GM21576 (cell line): ENCODE results near the gene CCSER1.
"Not testable (repeated sequence)": the region's sequence is repeated elsewhere in the genome, so short reads cannot be mapped to it uniquely, and the experiment has no call there.

Experiments used
- ATAC-seq: cut with Tn5 transposase; IDR thresholded peaks from one replicate; pipeline ENCODE4 v1.9.1; 2021; ENCODE audit warnings: mild to moderate bottlenecking, moderate library complexity; ENCODE audit not compliant: unreplicated experiment

CCSER1 gene

DNA sequence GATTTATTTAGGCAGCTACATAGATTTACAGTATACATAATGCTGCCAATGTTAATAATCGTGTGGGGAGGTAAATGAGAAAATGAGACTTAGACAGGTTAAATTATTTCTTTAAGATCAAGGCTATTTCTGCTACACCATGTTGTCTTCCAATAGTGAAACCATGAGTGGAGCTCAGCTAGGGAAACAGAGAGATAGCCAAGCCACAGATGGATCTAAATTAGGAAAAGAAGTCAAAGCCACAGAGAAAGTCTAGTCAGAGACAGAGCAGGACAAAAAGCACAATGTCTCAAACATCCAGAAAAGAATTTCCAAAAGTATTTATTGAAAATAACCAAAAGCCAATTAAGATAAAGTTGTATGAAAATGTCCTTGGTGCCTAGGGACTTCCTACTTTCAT is 1309.4 kb downstream of the CCSER1 start:
- no peak for ATAC-seq

DNA sequence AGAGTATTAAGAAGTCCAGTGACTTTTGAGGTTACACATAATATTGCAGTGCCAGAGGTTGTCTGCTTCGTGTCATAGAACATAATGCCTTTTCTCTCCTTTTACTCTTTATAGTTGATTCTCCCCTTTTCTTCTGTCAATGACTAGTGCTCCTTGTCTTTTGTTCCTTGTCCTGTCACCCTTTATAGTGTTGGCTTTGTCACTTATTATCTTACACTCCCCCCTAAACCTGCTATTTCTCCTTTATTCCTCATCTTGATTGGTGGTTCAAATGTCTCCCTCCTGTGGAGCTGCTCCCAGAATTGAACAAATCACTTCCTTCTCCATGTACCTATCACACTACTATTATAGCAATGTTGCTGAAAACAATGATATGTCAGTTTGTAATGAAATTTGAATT is 1320.0 kb downstream of the CCSER1 start:
- no peak for ATAC-seq

DNA sequence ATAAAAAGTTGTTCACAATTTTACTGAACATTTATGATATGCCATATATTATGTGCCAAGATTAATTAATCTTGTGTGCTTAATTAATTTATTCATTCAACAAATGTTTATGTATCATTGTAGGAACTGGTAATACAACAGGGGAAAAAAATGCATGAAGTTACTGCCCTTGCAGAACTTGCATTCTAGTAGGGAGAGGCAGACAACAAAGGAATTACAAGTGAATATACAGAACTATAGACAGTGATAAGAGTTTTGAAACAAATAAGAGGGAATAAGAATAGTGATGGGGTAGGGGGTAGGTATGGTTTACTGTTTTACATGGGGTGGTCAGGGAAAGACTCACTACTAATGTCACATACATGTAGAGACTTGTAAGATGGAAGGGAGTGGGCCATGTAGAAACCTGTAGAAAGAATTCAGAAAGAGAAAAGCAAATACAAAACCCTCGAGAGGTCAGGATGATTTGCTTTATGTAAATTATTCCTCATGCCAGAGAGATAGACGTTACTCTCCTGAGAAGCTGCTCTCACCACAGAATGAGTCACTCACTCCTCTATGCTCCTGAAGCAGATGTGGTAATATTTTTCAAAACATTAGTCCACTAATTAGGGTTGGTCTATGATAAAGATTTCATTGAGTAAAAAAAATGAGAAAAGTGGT is 1321.6 kb downstream of the CCSER1 start:
- no peak for ATAC-seq

DNA sequence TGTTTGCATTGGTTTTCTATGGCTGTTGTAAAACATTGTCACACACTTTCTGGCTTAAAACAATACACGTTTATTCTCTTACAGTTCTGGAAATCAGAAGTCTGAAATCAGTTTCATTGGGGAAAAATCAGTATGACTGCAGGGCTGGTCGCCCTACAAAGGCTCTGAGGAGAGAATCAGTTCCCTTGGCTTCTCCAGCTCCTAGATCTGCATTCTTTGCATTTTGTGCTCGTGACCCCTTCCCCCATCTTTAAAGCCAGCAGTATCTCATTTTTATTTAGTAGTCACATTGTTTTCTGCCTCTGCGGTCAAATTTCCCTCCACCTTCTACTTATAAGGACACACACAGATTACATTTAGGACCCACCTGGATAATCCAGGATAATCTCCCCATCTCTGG is 1326.9 kb downstream of the CCSER1 start:
- no peak for ATAC-seq

DNA sequence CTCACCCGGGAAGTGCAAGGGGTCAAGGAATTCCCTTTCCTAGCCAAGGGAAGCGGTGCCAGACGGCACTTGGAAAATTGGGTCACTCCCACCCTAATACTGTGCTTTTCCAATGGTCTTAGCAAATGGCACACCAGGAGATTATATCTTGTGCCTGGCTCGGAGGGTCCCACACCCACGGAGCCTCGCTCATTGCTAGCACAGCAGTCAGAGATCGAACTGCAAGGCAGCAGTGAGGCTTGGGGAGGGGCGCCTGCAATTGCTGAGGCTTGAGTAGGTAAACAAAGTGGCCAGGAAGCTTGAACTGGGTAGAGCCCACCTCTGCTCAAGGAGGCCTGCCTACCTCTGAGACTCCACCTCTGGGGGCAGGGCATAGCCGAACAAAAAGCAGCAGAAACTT is 1335.4 kb downstream of the CCSER1 start:
- not testable (repeated sequence) for ATAC-seq

DNA sequence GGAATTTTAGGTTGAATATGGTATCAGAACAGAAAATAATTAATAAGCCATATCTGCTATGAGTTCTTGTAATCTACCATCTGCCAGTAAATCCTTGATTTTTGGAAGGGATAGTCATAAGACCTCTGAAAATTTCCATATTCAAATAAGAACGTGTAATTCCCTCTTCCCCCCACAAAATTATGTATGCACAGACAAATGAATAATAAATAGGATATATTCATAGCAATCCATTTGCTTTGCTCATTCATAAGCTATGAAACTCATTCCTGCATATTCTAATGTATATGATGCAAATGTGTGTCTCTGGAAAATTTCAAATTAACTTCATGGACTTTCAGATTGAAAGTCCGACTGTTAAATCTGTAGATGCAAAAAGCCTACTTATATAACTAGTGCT is 1343.5 kb downstream of the CCSER1 start:
- no peak for ATAC-seq

DNA sequence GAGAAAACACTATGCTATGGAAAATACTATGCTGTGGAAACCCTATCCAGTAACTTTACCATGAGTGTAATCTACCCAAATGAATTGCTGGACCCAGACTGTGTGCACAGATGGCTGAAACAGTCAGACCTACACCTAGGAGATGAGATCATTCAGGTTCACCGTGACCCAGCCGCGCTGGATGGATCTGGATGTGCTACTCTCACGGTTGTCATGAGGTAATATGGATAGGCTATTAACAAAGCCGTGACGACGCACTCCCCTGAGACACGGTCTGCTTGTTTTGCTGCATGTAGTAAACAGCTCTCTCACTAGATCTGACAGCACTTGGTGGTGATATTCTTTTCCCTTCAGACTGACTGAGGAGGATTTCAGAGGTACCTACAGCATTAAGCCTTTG is 1344.1 kb downstream of the CCSER1 start:
- ATAC-seq = no peak

DNA sequence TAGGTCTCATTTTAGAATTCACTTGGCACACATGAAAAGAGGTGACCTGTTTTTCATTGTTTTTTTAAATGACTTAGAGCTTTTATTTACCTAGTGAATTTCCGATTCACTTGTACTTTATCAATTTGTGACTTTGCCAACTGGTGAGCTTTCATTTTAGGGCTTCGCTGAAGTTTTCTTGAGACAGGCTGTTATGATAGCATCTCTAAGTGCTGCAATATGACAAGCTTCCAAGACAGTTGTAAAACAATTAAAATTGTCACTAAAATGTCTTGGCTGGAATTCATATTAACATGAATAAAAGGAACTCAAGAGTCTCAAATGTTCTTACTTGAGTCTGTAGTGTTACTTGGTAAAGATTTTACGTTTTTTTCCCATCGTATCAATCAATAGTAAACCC is 1344.9 kb downstream of the CCSER1 start:
- no peak for ATAC-seq

DNA sequence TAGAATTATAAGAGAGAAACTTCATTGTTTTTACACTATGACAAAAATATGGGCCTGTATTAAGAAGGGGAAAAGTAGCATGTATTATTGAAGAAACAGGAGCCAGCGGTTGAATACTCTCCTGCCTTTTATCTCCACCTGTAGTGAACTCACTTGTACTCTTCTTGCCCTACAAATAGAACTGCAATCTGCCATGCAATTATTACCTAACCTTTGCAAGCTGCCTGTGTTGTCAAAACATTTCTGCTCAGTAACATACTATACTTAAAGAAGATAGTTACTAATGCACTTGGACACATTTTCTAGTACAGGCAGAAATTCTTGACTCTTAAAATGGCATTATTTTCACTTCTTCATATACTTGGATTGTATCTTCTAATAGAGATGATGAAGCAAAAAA is 1358.2 kb downstream of the CCSER1 start:
- ATAC-seq = no peak

DNA sequence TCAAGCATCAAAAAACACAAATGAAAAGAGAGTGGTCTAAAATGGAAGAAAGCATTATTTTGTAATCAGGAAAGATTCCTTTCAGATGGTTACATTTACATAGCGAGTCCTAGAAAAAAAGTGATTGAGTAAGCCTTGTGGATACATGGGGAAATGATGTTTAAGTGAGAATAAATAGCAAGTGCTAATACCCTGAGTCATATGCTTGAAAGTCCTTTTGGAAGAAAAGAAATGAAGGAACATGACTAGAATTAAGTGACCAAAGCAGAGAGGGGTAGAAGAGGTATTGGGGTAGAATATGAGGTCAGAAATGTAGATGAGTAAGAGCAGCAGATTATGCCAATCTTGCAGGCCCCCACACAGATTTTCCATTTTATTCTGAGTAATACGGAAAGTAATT is 1361.8 kb downstream of the CCSER1 start:
- ATAC-seq = no peak

DNA sequence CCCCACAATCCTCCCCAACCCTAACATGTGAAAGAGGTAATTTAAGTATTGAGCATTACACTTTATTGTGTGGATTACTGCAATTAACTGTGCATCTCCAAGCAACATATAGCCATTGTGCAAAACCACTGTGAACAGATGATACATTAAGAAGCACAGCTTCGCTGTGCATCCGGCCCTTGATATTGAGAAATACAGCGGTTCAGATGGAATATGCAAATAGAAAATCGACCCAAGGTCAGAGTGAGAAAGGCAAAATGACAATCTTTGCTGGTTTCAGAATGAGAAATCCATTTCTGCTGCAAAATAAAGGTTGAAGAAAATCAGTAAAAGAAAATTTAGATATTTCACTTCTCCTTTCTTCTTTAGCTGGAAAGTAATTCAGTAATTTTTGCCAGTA is 1370.7 kb downstream of the CCSER1 start:
- ATAC-seq = no peak

DNA sequence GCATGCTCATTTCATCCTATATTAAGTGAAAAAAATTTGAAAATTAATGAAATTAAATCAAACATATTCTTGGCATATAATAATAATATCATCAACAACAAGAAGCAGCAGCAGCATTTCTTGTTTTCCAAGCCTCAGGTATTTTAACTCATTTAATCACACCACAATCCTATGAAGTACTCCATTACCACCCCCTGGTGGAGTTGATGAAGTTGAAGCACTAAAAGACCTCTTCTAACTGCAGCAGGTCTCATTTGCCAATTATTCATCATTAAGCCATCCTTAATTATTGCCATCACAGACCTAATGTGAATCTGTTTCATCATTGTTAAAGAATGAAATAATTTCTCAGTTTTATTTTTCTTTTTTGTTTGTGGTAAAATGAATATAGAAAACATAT is 1375.2 kb downstream of the CCSER1 start:
- no peak for ATAC-seq

DNA sequence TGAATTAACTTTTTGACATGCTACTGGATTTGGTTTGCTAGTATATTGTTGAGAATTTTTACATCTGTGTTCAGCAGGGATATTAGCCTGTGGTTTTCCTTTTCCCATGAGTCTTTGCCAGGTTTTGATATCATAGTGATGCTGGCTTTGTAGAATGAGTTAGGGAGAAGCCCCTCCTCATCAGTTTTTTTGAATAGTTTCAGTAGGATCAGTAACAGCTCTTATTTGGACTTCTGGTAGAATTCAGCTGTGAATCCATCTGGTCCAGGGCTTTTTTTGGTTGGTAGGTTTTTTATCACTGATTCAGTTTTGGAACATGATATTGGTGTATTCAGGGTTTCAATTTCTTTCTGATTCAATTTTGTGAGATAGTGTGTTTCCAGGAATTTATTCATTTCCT is 1386.1 kb downstream of the CCSER1 start:
- no peak for ATAC-seq

DNA sequence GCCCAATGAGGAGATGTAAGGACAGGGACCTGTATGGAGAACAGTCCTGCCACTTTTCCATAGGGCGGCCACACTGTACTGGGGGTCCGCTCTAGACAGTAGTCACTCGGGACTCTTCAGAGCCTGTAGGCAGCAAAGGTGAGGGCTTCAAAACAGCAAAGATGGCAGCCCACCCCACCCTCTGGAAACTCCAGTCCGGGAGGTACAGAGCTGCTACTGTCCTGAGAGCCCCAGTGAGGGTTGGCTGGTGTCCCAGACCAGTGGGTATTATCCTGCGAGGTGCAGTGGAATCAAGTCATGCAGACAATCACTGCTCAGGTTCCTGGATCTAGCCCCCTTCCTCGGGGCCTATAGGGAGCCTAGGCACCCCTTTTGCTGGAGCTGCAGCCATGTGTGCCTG is 1392.0 kb downstream of the CCSER1 start:
- no peak for ATAC-seq

DNA sequence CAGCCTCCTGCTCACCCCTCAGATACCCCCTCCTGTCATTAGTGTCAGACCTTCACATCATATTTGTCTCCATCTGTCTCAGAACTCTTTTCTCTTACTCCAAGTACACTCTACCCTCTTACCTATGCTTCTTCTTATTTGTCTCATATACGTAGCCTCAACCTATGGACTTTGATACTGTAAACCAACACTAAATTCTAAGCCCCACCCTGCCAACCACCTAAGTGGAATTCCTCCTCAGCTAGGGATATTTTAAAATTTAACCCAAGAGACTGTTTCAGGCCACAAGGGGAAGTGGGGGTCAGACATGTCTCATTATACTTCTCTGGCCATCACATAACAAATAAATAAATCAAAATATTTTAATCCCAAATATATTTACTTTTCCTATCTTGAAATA is 1398.4 kb downstream of the CCSER1 start:
- no peak for ATAC-seq

DNA sequence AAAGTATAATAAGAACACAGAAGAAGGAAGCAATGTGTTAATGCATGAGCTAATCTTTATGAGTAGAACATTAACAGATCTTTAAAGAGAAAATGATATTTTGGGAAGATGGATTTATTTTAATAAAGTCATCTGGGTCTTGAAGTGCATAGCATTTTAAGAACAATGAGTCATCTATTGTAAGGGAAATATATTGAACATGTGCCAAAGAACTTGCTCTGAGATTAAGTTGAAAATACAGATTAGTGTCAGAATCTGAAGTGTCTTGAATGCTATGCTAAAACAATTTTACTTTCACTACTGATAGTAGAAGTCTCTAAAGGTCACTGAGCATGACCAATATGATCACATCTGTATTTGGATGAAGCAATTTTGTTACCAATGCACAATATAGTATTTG is 1399.9 kb downstream of the CCSER1 start:
- ATAC-seq = no peak

DNA sequence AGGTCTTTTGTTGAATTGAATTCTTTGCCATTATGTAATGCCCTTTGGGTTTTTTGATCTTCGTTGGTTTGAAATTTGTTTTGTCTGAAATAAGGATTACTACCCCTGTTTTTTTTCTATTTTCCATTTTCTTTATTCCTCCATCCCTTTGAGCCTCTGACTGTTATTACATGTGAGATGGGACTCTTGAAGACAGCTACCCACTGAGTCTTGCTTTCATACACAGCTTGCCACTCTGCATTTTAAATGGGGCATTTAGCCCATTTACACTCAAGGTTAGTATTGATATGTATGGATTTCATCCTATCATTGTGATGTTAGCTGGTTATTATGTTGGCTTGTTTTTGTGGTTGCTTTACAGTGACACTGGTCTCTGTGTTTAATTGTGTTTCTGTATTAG is 1440.4 kb downstream of the CCSER1 start:
- ATAC-seq = no peak

DNA sequence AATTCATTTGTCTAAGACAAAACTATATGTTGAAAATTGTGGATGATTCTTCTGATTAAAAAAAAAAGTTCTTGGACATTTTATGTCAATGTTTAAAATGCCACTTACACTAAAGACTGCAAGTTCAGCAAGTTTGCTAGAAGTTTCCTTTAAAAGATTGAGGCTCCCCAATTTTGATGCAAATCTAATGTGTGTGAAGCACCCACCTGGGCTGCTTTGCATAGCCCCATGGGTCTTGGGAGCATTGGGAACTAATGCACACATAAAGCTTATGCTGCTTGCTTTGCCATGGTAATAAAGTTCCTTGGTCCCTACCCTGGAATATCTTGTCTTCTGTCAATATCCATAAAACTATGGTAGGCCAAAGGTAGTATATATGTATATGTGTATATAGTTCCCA is 1450.7 kb downstream of the CCSER1 start:
- no peak for ATAC-seq

DNA sequence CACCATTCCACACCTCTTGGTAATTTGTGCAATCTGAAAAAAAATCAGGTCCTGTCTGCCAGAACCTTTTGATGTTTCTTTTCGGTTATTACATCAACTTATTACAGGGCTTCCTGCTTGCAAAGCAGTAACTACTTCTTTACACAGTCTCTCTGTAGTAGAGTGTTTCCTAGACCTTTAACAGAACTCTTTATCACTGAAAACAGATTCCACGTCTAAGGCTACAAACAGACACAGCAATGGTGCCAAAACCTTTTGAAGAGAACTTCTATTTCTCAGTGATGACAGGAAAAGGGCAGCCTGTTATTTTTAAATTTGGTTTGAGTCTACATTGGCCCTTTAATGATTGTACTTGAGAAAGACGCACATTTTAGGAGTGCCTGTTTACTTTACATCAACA is 1463.1 kb downstream of the CCSER1 start:
- ATAC-seq = no peak

DNA sequence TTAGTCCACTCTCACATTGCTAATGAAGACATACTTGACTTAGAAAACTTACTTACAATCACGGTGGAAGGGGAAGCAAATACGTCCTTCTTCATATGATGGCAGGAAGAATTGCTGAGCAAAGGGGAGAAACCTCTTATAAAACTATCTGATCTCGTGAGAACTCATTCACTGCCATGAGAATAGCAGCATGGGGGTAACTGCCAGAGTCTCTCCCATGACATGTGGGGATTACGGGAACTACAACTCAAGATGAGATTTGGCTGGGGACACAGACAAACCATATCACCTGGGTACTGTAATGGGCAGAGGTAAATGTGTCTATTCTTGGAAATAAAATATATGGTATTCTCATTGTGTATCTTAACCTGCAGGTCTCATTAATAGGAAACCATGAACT is 1464.9 kb downstream of the CCSER1 start:
- ATAC-seq = no peak

DNA sequence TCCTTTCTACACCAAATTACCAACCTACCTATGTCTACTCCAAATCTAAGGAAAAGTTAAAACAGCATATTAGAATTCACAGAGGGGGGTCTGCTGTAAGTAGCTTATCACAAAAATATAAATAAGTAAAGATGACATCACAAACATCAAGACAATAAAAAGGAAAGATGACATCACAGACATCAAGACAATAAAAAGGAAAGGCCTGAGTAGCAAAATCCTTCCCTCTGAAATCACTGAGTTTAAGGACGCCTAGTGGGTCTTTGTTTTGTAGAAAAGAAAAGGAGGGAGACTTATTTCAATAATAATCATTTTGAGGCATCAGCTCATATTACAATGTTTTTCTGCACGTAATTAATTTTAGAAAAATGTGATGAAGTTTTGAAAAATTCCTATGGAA is 1469.5 kb downstream of the CCSER1 start:
- no peak for ATAC-seq

DNA sequence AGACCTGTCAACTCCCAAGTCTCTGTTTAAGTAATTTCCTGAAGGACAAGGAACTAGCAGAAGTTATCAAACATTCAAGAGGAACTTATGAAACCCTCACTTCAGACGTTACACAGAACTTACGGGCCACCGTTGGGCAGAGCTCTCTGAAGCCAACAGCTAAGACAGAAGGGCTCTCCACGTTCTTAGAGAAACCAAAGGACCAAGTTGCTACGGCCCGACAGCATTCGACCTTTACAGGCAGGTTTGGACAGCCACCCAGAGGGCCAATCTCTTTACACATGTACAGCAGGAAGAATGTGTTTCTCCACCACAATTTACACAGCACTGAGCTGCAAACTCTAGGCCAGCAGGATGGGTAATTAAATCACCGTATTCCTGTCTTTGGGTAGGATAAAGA is 1471.5 kb downstream of the CCSER1 start:
- no peak for ATAC-seq

DNA sequence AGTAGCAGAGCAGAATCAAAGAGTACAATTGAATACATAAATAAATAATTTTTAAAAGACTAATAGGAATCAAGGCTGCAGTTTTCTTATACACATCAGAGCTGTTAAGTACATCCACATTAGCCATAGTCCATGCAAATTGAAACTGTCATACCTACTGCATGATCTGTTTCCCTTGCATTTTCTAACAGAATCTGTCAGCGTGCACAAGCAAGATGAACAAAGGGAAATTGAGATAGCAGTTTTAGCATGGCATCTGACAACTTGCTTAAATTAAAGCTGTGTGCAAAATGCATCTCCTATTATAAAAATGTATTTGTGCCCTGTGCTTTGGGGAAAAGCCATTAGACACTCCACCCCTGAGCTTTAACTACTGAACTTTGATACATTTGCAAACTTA is 1473.1 kb downstream of the CCSER1 start:
- no peak for ATAC-seq

DNA sequence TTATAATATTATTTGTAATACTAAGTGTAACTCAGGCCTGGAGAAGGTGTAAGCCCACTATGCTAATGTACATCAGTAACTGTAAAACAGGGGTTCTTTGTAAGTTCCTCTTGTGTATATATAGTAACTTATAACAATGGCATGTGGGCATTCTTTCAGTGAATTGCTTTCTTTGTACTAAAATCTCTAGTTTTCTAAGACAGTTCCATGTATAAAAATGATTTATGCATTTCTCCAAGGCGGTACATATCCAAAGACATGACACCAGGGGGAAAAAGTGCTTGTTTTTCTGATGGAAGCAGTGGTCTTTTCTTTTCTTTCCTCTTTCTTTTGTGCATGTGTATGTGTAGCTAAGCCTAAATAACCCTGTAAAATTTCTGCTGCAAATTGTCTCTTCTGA is 1474.2 kb downstream of the CCSER1 start:
- ATAC-seq = no peak
